SK-N-SH treated with all-trans-retinoic acid at 6 μM for 48 hours (cell line): Measurements from ENCODE around the gene RASA3.

Experiments
- ATAC-seq: fragments of 200-7000 bp; cut with Tn5 transposase; 3 replicates; pipeline ENCODE4 v1.9.1; 2020; ENCODE audit warnings: mild to moderate bottlenecking, moderate library complexity
- ARNTL ChIP-seq: fragments of 450-650 bp; formaldehyde crosslinking; IDR thresholded peaks from 2 replicates; pipeline ENCODE4 v1.5.0; 2020; ENCODE audit warnings: low read depth, mild to moderate bottlenecking, moderate library complexity, borderline replicate concordance
- BACH2 ChIP-seq: fragments of 250-450 bp; sonication (Bioruptor Pico); IDR thresholded peaks from 2 replicates; pipeline ENCODE4 v1.9.0; 2021; ENCODE audit warnings: mild to moderate bottlenecking, borderline replicate concordance
- CSDC2 ChIP-seq: fragments of 250-450 bp; sonication (Bioruptor Pico); IDR thresholded peaks from 2 replicates; pipeline ENCODE4 v1.5.0; 2020; ENCODE audit warnings: mild to moderate bottlenecking, moderate library complexity
- ESRRG ChIP-seq: fragments of 250-450 bp; sonication (Bioruptor Pico); IDR thresholded peaks from 2 replicates; pipeline ENCODE4 v1.6.1; 2021; ENCODE audit warnings: mild to moderate bottlenecking
- GLIS3 ChIP-seq: fragments of 250-450 bp; sonication (Bioruptor Pico); IDR thresholded peaks from 2 replicates; pipeline ENCODE4 v1.5.0; 2020; ENCODE audit warnings: mild to moderate bottlenecking, moderate library complexity
- ISL1 ChIP-seq: fragments of 250-450 bp; sonication (Bioruptor Pico); IDR thresholded peaks from 2 replicates; pipeline ENCODE4 v2.1.2; 2022; ENCODE audit warnings: mild to moderate bottlenecking, moderate library complexity
- OSR1 ChIP-seq: fragments of 250-450 bp; sonication (Bioruptor Pico); IDR thresholded peaks from 2 replicates; pipeline ENCODE4 v1.8.0; 2022; ENCODE audit warnings: moderate library complexity, mild to moderate bottlenecking, inconsistent platforms
- PPARA ChIP-seq: fragments of 250-450 bp; sonication (Bioruptor Pico); IDR thresholded peaks from 2 replicates; pipeline ENCODE4 v1.5.0; 2020; ENCODE audit warnings: mild to moderate bottlenecking, borderline replicate concordance
- RARB ChIP-seq: fragments of 250-450 bp; sonication (Bioruptor Pico); IDR thresholded peaks from 2 replicates; pipeline ENCODE4 v1.8.0; 2021; ENCODE audit warnings: mild to moderate bottlenecking, moderate library complexity
- SNAI2 ChIP-seq: fragments of 250-450 bp; sonication (Bioruptor Pico); IDR thresholded peaks from 2 replicates; pipeline ENCODE4 v1.5.0; 2020; ENCODE audit warnings: mild to moderate bottlenecking, moderate library complexity
- TCF4 ChIP-seq: fragments of 250-450 bp; sonication (Bioruptor Pico); IDR thresholded peaks from 2 replicates; pipeline ENCODE4 v1.8.0; 2021; ENCODE audit warnings: mild to moderate bottlenecking, moderate library complexity, borderline replicate concordance
- TOX ChIP-seq: fragments of 250-450 bp; sonication (Bioruptor Pico); IDR thresholded peaks from 2 replicates; pipeline ENCODE4 v1.8.0; 2021; ENCODE audit warnings: mild to moderate bottlenecking, moderate library complexity, borderline replicate concordance
- ZC3H10 ChIP-seq: fragments of 250-450 bp; sonication (Bioruptor Pico); IDR thresholded peaks from 2 replicates; pipeline ENCODE4 v1.5.1; 2021; ENCODE audit warnings: mild to moderate bottlenecking, moderate library complexity
- ZFP3 ChIP-seq: fragments of 250-450 bp; sonication (Bioruptor Pico); IDR thresholded peaks from 2 replicates; pipeline ENCODE4 v1.5.0; 2020; ENCODE audit warnings: mild to moderate bottlenecking, moderate library complexity
- ZFP30 ChIP-seq: fragments of 450-650 bp; formaldehyde crosslinking; IDR thresholded peaks from 2 replicates; pipeline ENCODE4 v1.5.0; 2022; ENCODE audit warnings: mild to moderate bottlenecking, moderate library complexity
- ZNF565 ChIP-seq: fragments of 450-650 bp; formaldehyde crosslinking; conservative IDR thresholded peaks from 2 replicates; pipeline ENCODE4 v1.5.0; 2020; ENCODE audit warnings: low read depth, mild to moderate bottlenecking, moderate library complexity
- ZNF70 ChIP-seq: fragments of 450-650 bp; formaldehyde crosslinking; IDR thresholded peaks from 2 replicates; pipeline ENCODE4 v1.5.0; 2020; ENCODE audit warnings: mild to moderate bottlenecking, moderate library complexity
- ZNF8 ChIP-seq: fragments of 450-650 bp; formaldehyde crosslinking; IDR thresholded peaks from 2 replicates; pipeline ENCODE4 v1.5.0; 2020; ENCODE audit warnings: mild to moderate bottlenecking, moderate library complexity
- TF ChIP-seq, protein P1 (sequence below): fragments of 250-450 bp; sonication (Bioruptor Pico); IDR thresholded peaks from 2 replicates; pipeline ENCODE4 v1.5.1; 2020; ENCODE audit warnings: low read depth, mild to moderate bottlenecking, moderate library complexity
- TF ChIP-seq, protein P2 (sequence below): fragments of 250-450 bp; sonication (Bioruptor Pico); IDR thresholded peaks from 2 replicates; pipeline ENCODE4 v1.8.0; 2021; ENCODE audit warnings: low read depth, mild to moderate bottlenecking, moderate library complexity, borderline replicate concordance
- TF ChIP-seq, protein P3 (sequence below): fragments of 250-450 bp; sonication (Bioruptor Pico); IDR thresholded peaks from 2 replicates; pipeline ENCODE4 v1.5.1; 2021; ENCODE audit warnings: mild to moderate bottlenecking, moderate library complexity
- TF ChIP-seq, protein P4 (sequence below): fragments of 250-450 bp; sonication (Bioruptor Pico); IDR thresholded peaks from 2 replicates; pipeline ENCODE4 v1.8.0; 2020; ENCODE audit warnings: mild to moderate bottlenecking, moderate library complexity, borderline replicate concordance

Gene RASA3

DNA sequence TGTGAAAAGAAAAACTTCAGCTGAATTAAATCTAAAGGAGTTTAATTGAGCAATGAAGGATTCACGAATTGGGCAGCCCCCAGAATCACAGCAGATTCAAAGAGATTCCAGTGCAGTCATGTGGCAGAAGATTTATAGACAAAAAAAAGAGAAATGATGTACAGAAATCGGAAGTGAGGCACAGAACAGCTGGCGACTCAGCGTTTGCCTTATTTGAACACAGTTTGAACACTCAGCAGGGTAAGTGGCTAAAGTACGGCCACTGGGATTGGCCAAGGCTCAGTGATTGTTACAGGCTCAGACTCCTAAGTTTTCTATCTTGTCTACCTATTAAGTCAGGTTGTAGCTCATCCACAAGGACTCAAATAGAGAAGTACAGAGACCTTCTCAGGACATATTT lies 35.0 kb upstream of the RASA3 start:
- no peak for ATAC-seq
- no peak for TF ChIP-seq ISL1
- no peak for TF ChIP-seq ARNTL (CRISPR knock-in tag)
- TF ChIP-seq TOX (CRISPR knock-in tag): no peak
- no peak for TF ChIP-seq ZNF70
- no peak for TF ChIP-seq OSR1 (CRISPR knock-in tag)

DNA sequence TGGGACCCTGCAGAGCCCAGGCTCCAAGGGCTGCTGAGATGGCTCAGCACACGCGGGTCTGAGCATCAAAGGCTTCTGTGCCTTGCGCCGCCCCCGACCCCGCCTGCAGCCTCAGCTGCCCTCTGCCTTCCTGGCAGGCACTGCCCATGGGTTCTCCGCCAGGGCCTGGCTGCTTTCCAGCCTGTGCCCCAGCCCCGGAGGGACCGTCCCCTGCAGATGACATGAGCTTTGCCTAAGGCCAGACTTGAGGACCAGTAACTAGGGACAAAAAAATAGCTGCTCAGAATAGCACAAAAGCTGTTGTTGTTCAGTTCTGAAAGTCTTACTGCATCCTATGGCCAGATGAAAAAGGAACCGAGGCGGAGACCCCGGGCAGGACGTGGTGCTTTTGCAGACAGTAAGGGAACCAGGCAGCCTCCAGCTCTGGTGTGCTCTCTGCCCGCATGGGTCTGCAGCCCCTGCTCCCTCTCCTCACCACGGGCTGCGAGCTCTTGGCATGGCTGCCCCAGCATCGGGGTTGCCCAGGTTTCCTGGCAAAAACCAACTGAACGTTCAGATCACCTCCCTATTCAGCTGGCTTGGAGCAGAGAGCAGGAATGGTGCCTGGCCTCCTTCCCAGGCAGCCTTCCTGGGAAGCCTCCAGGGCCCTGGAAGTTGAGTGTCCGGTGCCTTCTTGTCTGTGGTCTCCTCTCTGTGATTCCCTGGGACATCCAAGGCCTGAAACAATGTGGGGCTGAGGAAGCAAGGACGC lies 34.1 kb upstream of the RASA3 start:
- TF ChIP-seq CSDC2 (CRISPR knock-in tag) (no peak), ZC3H10 (CRISPR knock-in tag) (no peak), GLIS3 (CRISPR knock-in tag) (no peak), TOX (CRISPR knock-in tag) (no peak), ISL1 (no peak), ARNTL (CRISPR knock-in tag) (no peak), BACH2 (CRISPR knock-in tag) (no peak), SNAI2 (CRISPR knock-in tag) (no peak), ZNF70 (no peak), ZNF8 (no peak), TCF4 (CRISPR knock-in tag) (no peak), ZNF565 (CRISPR knock-in tag) (no peak), ESRRG (CRISPR knock-in tag) (no peak), RARB (CRISPR knock-in tag) (no peak)
- TF ChIP-seq, protein P1, sequence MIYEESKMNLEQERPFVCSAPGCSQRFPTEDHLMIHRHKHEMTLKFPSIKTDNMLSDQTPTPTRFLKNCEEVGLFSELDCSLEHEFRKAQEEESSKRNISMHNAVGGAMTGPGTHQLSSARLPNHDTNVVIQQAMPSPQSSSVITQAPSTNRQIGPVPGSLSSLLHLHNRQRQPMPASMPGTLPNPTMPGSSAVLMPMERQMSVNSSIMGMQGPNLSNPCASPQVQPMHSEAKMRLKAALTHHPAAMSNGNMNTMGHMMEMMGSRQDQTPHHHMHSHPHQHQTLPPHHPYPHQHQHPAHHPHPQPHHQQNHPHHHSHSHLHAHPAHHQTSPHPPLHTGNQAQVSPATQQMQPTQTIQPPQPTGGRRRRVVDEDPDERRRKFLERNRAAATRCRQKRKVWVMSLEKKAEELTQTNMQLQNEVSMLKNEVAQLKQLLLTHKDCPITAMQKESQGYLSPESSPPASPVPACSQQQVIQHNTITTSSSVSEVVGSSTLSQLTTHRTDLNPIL (CRISPR knock-in tag): no peak
- TF ChIP-seq, protein P2, sequence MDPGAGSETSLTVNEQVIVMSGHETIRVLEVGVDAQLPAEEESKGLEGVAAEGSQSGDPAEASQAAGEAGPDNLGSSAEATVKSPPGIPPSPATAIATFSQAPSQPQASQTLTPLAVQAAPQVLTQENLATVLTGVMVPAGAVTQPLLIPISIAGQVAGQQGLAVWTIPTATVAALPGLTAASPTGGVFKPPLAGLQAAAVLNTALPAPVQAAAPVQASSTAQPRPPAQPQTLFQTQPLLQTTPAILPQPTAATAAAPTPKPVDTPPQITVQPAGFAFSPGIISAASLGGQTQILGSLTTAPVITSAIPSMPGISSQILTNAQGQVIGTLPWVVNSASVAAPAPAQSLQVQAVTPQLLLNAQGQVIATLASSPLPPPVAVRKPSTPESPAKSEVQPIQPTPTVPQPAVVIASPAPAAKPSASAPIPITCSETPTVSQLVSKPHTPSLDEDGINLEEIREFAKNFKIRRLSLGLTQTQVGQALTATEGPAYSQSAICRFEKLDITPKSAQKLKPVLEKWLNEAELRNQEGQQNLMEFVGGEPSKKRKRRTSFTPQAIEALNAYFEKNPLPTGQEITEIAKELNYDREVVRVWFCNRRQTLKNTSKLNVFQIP (CRISPR knock-in tag): no peak
- TF ChIP-seq, protein P3, sequence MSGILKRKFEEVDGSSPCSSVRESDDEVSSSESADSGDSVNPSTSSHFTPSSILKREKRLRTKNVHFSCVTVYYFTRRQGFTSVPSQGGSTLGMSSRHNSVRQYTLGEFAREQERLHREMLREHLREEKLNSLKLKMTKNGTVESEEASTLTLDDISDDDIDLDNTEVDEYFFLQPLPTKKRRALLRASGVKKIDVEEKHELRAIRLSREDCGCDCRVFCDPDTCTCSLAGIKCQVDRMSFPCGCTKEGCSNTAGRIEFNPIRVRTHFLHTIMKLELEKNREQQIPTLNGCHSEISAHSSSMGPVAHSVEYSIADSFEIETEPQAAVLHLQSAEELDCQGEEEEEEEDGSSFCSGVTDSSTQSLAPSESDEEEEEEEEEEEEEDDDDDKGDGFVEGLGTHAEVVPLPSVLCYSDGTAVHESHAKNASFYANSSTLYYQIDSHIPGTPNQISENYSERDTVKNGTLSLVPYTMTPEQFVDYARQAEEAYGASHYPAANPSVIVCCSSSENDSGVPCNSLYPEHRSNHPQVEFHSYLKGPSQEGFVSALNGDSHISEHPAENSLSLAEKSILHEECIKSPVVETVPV (CRISPR knock-in tag): no peak
- TF ChIP-seq, all 23 proteins: peak for 0
- ATAC-seq: no peak

DNA sequence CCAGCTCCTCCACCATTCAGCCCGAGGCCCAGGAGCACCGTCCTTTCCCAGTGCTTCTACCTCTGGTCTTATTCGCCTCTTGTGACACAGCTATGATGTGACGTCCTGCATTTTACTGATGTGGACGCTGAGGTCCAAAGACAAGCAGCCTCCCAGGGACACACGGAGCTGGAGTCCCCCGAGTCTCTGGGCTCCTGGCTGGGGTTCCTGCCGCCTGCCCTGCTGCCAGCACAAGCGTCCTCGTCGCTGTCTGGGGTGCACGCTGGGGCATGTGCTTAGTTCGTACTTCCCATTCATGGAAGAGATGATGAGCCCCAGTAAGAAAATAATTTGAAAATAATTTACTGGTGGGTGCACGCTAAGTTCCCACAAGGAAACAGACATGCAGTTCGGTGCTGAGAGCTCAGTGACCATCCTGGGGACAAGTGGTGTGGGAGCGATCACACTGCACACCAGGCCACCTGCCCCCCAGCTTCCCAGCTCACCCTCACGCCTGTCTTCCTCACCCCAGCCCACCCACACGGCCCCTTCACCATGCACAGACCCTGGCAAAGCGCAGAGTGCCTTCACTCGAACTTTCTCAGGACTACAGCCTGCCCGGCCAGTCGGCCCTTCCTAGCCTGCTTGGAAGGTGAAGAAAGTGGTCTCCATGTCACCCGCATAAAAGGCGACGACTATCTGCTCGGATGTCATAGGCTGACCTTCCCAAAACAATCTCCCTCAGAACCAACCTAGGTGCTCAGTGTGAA lies 32.4 kb upstream of the RASA3 start:
- ATAC-seq: no peak
- TF ChIP-seq ZFP30 (no peak), ARNTL (CRISPR knock-in tag) (no peak), ZFP3 (CRISPR knock-in tag) (no peak), PPARA (CRISPR knock-in tag) (no peak), CSDC2 (CRISPR knock-in tag) (no peak), TCF4 (CRISPR knock-in tag) (no peak), ZC3H10 (CRISPR knock-in tag) (no peak)
- TF ChIP-seq, protein P4, sequence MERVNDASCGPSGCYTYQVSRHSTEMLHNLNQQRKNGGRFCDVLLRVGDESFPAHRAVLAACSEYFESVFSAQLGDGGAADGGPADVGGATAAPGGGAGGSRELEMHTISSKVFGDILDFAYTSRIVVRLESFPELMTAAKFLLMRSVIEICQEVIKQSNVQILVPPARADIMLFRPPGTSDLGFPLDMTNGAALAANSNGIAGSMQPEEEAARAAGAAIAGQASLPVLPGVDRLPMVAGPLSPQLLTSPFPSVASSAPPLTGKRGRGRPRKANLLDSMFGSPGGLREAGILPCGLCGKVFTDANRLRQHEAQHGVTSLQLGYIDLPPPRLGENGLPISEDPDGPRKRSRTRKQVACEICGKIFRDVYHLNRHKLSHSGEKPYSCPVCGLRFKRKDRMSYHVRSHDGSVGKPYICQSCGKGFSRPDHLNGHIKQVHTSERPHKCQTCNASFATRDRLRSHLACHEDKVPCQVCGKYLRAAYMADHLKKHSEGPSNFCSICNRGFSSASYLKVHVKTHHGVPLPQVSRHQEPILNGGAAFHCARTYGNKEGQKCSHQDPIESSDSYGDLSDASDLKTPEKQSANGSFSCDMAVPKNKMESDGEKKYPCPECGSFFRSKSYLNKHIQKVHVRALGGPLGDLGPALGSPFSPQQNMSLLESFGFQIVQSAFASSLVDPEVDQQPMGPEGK: no peak

DNA sequence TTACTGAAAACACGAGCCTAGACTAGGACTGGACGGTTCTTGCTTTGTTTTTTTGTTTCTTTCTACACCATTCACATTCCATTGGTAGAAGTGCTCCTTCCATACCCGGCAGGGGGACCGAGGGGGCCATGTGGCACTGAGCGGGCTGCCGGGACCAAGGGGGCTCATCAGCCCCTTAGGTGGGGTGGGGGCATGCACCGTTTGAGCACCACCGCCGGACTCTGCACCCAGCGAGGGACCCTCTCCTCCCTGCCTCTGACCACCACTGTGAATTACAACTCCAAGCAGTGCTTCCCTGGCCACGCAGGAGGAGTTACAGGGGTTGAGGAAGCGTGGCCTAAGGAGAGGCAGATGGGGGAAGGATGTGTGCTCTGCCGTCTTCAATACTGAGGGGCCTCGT lies 31.6 kb upstream of the RASA3 start:
- ATAC-seq: no peak
- no peak for TF ChIP-seq OSR1 (CRISPR knock-in tag)
- TF ChIP-seq TCF4 (CRISPR knock-in tag): no peak
- TF ChIP-seq ISL1: no peak
- TF ChIP-seq, protein P3 (CRISPR knock-in tag): no peak
- no peak for TF ChIP-seq ZNF8
- no peak for TF ChIP-seq ZFP3 (CRISPR knock-in tag)
- no peak for TF ChIP-seq CSDC2 (CRISPR knock-in tag)
- TF ChIP-seq ZFP30: no peak
- no peak for TF ChIP-seq ZNF70
- TF ChIP-seq, protein P2 (CRISPR knock-in tag): no peak
- TF ChIP-seq, protein P4: no peak
